GM21360 (cell line): ENCODE data around the gene SERPINB10.
"Not testable (repeated sequence)": the region's sequence is repeated elsewhere in the genome, so short reads cannot be mapped to it uniquely, and the experiment has no call there.

Experiments used
- ATAC-seq: cut with Tn5 transposase; IDR thresholded peaks from one replicate; pipeline ENCODE4 v1.9.1; 2021; ENCODE audit warnings: mild to moderate bottlenecking, moderate library complexity; ENCODE audit not compliant: unreplicated experiment

SERPINB10 gene

GRCh38 chr18:63890950-63891304 lies 16.8 kb upstream of the SERPINB10 start:
- ATAC-seq: peak; percentile 81

GRCh38 chr18:63892566-63892965 lies 15.2 kb upstream of the SERPINB10 start:
- ATAC-seq: no peak

GRCh38 chr18:63894106-63894772 lies 13.5 kb upstream of the SERPINB10 start:
- ATAC-seq: no peak

GRCh38 chr18:63895190-63895589 lies 12.6 kb upstream of the SERPINB10 start:
- no peak for ATAC-seq

- ATAC-seq: no peak
Measured at GRCh38 chr18:63897072-63897471, 10.7 kb upstream of the SERPINB10 start.

GRCh38 chr18:63899206-63899605 lies 8.6 kb upstream of the SERPINB10 start:
- ATAC-seq: no peak

- ATAC-seq: no peak
Measured at GRCh38 chr18:63903851-63904570, 3.7 kb upstream of the SERPINB10 start.

GRCh38 chr18:63904694-63905093 lies 3.1 kb upstream of the SERPINB10 start:
- ATAC-seq: no peak

GRCh38 chr18:63905361-63905760 lies 2.4 kb upstream of the SERPINB10 start:
- no peak for ATAC-seq

- ATAC-seq: no peak
Measured at GRCh38 chr18:63906056-63906455, 1.7 kb upstream of the SERPINB10 start.

- peak; percentile 38 for ATAC-seq
Measured at GRCh38 chr18:63908858-63909257, 1.1 kb downstream of the SERPINB10 start.

- ATAC-seq: peak; percentile 67
Measured at GRCh38 chr18:63909870-63910269, 2.1 kb downstream of the SERPINB10 start.

- no peak for ATAC-seq
Measured at GRCh38 chr18:63917817-63918216, 10.1 kb downstream of the SERPINB10 start.

GRCh38 chr18:63922049-63922448 lies 14.3 kb downstream of the SERPINB10 start:
- no peak for ATAC-seq

GRCh38 chr18:63924551-63924950 lies 16.8 kb downstream of the SERPINB10 start:
- no peak for ATAC-seq

GRCh38 chr18:63928331-63928730 lies 20.6 kb downstream of the SERPINB10 start:
- ATAC-seq: no peak

- ATAC-seq: not testable (repeated sequence)
Measured at GRCh38 chr18:63929369-63929768, 21.6 kb downstream of the SERPINB10 start.

GRCh38 chr18:63930773-63931354 lies 23.1 kb downstream of the SERPINB10 start:
- ATAC-seq: no peak

GRCh38 chr18:63936156-63936931 lies 28.6 kb downstream of the SERPINB10 start:
- ATAC-seq: peak; percentile 96

- peak; percentile 39 for ATAC-seq
Measured at GRCh38 chr18:63936932-63937393, 29.2 kb downstream of the SERPINB10 start.

GRCh38 chr18:63940008-63940407 lies 32.2 kb downstream of the SERPINB10 start:
- ATAC-seq: no peak
